GM19372 (cell line): ENCODE results near the gene STK33.

ENCODE experiments used
- ATAC-seq: cut with Tn5 transposase; IDR thresholded peaks from one replicate; pipeline ENCODE4 v1.9.1; 2021; ENCODE audit warnings: mild to moderate bottlenecking, low read depth, moderate library complexity; ENCODE audit not compliant: unreplicated experiment

STK33 gene

GRCh38 chr11:8381871-8382396 is 212.1 kb downstream of the STK33 start:
- no peak for ATAC-seq

DNA sequence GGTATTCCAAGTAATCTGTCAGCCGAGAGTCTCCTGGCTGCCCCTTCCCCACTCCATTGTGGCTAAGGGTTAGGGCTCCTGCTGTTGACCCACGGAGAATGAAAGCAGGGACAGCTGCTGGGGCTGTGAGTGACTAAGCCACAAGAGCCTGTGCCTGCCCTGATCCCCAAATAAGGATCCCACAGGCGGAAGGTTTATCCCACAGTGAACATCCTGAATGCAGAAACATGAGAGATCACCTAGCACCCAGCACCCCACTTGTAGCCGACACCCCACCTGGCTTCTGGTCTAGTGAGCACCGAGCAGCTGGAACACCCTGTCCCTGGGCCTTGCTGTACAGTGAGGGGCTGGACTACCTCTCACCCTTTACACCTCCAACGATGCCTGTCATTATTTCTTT is 212.7 kb downstream of the STK33 start:
- ATAC-seq, result no peak

DNA sequence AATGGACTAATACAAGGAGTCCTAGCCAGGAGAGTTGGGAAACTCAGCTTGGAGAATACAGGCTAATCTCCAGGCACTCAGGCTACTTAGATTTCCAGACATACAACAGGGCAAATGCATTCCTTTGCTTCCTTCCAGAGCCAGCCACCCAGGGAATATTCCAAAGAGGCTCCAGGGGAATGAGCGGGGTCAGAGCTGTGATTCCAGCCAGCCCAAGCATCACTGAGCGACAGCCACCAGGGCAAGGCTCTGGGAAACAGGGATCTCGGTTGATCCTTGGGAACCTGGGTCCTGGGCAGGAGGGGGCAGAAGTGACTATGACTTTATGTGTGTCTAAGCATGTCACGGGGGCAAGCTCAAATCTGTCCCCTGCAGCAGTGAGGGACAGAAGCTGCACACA is 218.1 kb downstream of the STK33 start:
- no peak for ATAC-seq

GRCh38 chr11:8375460-8375859 is 218.6 kb downstream of the STK33 start:
- no peak for ATAC-seq

- ATAC-seq, result no peak
These were observed 219.3 kb downstream of the STK33 start for GRCh38 chr11:8374716-8375115.

GRCh38 chr11:8373519-8374432 is 220.3 kb downstream of the STK33 start:
- ATAC-seq, result no peak

DNA sequence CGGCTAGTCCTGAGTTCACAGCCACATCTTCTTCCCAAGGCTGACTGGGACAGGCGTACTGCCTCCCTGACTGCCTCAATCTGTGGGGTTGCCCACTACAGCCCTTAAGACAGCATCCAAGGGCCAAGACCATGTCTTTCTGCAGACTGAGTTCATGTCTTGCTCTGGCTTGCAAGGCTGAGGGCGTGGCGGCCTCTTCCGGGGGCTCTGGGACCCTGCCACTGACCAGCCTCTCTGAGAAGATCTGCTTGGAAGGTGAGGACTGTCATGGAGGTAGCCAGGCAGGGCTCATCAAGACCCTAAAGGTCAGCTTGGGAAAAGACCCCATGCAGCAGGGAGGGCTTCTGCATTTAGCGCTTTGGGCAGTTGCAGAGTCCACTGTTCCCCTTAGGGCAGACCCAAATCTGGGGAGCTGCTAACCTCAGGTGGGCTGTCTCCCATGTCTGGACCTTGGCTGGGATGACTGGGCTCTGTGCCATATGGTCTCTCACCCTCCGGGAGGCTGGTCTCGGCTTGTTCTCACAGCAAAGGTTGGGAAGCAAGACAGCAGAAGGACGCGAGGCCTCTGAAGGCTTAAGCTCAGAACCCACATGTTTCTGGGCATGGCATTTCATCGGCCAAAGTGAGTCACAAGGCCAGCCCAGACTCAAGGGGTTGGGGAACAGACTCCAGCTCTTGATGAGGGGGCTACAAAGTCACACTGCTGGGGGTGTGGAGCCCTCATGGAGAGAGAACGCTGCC is 221.2 kb downstream of the STK33 start:
- ATAC-seq, result no peak

- no peak for ATAC-seq
These were observed 222.5 kb downstream of the STK33 start for GRCh38 chr11:8371516-8371884.

- no peak for ATAC-seq
These were observed 223.1 kb downstream of the STK33 start for GRCh38 chr11:8370812-8371515.

DNA sequence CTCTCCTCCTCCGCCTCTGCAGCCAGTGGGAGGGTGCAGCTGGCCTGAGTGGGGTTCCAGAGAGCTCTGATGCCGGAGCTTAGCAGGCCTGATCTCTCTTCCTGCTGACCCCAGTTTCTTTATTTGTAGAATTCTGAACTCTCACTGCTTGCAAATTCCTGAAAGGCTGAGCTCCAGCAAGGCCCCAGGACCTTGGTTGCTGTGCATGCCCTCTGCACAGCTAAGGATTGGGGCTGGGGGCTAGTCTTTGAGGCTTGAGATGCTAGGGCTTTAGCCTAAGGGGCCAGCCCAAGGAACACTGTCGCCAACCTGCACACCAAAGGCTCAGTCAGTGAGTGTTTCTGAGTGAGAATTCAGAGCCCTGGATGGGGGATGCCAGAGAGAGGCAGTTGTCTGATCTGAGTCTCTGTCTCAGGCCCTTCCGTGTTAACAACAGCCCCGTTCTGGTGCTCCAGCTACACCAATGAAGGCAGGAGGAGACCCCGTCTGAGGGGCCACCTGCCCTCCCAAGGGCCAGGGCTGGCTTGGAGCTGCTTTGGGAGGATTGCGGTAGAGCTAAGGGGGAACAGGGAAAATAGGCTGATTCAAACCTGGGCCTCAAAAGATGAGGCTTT is 224.3 kb downstream of the STK33 start:
- no peak for ATAC-seq

DNA sequence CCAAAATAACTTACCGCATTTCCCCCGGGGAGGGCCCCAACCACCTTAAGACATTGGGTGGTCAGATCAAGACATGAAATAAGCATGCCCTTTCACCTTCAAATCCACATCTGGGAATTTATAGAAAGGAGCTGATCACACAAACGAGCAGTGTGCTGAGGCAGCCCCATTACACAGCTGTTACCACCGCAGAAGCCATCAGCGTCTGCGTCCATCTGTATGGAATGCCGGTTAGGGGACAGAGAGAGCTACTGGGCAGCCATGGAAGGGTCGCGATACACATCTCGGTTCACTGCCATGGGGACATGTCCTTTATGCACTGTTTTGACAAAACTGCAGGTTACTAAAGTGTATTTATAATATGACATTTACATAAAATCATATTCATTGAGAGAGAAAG is 225.3 kb downstream of the STK33 start:
- no peak for ATAC-seq

- no peak for ATAC-seq
These were observed 225.8 kb downstream of the STK33 start for GRCh38 chr11:8368194-8368593.

DNA sequence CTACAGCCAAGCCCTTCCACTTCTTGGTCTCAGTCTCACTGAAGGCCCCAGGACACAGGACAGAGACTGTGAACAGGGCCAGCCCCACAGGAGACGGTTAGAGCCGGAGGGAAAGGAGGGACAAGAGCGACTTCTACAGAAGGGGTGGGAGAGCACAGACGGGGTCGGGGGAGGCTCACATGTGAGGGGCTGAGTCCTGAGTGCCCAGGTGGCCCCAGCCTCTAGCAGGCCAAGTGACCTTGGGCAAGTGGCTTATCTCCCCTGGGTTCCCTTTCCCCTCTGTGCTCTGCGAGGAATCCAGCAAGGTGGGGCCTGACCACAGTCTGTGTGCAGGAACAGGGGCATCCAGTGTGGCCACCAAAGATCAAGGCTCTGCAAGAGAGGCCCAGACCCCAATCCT is 227.7 kb downstream of the STK33 start:
- ATAC-seq, result no peak

DNA sequence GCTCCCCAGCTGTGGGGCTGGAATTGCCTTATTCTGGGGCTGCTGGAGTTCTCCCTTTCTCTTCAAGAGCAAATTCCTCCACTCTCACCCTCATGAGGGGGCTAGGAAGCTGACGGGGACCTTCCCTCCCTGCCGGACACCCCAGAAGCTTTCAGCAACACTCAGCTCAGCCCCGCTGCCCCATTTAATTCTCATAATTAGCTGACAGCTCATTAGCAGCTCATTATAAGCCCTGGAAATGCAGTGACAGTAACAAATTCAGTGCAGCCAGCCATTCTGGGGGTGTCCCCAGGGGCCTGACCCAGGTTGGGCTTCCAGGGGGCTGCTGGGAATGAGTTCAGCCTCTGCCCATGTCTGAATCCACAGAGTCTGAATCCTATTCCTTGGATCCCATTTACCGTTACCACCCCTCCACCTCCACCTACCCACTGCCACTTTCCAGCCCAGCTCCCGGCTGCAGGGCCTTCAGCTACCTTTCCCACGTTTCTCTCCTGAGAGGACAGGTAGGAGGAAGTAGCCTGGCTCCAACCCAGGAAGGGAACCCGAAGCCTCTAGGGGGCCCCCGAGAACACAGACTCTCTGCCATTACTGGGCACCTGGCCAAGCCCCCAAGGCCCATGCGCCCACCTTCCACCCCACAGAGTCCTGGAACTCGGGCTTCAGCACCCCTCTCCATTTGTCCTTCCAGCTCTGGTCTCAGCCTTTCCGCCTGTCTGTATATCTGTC is 228.6 kb downstream of the STK33 start:
- ATAC-seq, result no peak

DNA sequence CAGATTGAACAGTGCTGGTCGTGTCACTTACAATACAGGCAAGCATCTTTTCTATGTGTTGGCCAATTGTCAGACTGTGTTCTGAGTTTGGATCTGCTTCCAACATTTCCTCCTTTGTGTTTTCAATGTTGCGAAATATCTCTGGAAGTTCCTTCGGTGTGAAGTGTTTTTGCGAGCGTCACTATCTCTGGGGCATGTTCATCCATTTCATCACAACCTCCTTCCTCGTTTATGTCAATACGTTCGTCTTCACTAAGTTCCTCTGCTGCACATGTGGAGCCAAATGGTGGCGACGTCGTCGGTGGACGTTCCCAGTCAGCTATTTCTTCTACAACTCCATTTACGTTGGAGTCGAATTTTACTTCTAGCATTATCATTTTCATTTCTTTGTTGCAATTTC is 230.1 kb downstream of the STK33 start:
- no peak for ATAC-seq

DNA sequence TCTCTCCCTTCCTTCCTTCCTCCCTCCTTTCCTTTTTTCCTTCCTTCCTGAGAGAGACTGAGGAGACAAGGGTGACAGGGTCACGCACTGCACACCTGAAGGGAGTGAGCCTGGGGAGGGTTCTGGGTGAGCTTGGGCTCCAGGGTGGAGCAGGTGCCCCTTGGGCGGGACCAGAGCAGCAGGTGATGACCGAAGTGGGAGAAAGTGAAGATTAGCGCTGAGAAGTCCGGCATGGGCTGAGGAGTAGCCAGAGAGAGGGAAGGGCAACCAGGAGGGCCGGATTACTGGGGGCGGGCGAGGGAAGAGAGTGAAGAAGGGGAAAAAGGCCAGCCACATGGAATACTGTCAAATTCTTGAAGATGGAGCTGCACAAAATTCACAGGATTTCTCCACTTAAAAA is 231.1 kb downstream of the STK33 start:
- no peak for ATAC-seq

GRCh38 chr11:8362491-8362890 is 231.5 kb downstream of the STK33 start:
- ATAC-seq, result no peak

- no peak for ATAC-seq
These were observed 232.3 kb downstream of the STK33 start for GRCh38 chr11:8361664-8362210.

DNA sequence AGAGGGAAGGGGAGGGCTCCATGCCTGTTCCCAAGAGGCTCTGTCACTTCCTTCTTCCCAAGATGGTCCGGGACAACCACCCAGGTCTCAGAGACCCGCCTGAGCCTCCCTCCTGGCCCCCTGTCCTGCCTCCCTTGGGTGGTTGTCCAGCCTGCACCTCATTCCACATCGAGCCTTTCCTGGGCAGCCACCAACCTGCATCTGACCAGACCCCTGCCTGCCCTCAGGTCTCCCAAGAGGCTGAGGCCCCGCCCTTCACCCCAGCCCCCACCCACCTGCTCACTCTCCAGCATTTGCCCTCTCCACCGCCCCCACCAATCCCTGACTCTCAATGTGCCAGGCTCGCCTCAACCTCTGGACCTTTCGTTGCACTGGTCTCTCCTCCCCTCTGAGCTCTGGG is 232.8 kb downstream of the STK33 start:
- no peak for ATAC-seq
